Measurements from ENCODE around the gene KCTD8.

KCTD8 gene

DNA sequence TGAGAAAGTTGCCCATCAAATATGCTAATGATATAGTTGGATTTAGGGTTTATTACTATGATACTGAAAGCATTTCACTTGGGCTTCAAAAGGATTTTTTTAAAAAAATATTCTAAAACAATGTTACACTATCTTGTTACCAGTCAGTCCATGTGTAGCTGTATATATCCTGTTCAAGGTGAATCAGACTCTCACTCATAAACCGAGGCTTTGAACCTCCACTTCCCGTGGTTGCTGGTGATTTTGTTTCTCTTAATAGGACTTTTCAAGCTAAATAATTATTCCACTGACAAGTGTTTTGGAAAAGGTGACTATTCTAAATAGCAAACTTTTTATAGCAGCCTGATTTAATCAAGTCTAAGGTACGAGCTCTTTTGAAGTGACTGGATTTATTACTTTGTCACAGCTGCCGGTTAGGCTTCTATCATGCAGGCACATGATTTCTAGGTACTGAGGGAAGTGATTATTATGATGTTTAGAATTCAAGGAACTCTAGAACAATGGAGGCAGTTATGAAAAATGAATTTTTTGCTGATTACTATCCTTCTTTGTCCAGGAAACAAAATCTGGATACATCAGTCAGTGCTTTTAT is 287.7 kb downstream of the KCTD8 start:
- DNase-seq = no peak

DNA sequence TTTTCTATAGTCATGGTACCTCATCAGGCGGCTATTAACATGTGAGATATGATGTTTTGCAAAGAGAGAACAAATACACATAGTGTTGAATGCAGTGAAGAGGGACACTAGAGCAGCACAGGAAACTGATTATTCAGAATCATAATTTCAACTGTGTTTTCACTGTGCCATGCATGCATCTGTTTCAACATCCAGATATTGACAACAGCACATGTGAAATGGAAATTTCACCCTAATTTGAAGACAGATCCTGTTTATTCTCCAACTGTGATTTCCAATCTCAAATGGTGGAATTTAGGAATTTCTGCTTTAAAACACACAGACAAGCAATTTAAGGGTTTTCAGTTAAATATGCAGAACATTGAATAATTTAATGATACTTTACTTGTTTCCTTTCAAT is 288.6 kb downstream of the KCTD8 start:
- DNase-seq = no peak

DNA sequence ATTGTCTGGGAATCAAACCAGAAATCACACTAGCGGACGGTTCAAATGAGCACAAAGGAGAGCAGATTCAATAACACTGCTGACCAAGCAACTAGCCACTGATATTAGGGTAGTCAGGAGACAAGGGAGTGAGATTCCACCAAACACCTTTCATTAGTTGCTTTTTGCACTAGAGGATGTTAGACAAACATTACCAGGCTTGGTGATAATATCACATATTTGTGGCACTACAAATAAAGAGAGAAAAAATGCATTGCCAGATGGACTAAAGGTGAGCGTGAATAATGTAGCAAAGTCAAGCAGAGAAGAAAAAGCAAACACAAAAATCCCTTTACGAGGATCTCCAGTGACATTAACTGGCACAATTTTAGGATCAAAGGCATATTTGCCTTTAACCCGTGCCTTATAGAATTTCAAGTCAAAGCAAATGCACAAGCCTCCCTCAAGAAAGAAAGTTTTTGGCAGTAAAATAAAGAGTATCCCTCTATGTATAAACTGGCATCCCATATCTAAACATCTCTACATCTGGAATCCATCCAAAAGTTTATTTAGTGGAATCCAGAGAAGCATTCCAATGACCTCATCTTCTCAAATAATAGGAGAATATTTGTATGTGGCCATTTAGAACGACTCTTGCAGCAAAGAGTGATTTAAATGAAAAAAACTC is 290.9 kb downstream of the KCTD8 start:
- DNase-seq = no peak

DNA sequence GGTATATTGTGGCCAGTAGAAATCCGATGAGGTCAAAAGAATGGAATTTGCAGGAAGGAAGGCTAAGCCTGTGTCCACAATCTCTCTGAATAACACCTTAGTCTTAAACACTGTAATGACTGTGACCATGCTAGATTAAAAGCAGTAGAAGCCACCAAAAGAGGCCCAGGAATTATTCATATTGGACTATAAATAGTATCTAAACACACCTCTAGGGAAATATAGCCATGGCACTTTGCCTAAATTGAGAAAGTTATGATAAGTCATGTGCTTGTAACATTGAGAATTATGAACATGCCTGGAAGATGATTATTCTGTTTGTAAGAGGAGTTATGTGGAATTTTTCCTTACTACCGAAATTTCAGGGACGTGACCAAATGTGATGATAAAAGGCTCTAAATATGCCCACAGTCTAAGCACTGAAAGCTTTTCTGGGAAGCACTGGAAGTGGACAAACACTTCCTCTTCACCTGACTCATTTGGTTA is 298.5 kb downstream of the KCTD8 start:
- no peak for DNase-seq

DNA sequence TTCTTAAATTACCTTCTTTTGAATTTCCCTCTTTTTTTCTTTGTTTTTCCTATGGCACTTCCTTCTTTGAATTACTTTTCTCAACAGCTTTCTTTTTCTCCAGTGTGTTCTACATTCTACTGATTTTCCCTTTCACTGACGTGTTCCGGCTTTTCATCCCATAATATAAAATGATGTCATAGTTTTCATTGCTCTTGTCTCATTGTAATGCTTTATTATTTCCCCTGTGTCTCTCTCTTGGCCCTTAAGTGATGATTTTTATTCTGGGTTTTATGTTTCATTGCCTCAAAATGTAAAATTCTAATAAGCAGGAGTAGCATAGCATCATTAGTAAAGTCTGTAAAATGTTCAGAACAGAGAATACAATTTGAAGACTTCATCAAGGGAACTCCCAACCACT is 299.3 kb downstream of the KCTD8 start:
- DNase-seq = no peak

DNA sequence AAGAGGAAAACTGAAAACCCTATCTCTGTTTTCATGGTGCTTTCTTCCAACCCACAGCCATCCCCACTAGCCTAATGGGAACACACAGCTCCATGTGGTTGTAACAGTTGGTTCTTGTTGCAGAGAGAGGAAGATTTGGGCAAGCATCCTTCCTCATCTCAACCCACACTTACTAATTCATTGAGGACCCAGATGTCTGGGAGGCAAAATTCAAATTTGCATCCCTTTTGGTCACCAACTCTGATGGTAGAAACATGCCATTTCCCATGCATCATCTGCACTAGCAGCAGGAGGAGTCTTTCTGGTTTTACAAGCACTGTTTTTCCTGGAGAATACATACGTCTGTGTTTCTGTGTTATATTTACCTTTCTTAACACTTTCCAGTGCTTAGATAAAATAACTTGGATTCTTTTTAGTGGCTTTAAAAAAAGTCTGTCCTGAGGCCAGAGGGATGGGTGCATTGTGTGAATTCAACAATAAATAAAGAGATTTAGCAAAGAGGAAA is 301.0 kb downstream of the KCTD8 start:
- DNase-seq = no peak

DNA sequence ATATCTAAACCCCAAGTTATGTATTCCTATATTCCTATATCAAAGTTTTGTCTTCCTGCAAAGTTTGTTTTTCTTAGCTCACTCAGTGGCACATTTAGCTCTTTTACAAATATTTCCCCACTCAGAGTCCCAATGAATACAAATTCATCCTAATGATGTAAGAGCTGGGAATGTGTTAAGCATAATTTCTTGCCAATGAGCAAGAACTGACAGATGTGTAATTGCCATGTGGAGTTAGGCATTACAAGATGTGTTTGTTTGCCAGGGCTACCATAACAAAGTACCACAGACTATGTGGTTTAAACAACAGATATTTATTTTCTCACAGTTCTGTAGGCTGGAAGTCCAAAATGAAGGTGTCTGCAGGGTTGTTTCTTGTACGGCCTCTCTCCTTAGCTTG is 302.1 kb downstream of the KCTD8 start:
- DNase-seq = no peak

DNA sequence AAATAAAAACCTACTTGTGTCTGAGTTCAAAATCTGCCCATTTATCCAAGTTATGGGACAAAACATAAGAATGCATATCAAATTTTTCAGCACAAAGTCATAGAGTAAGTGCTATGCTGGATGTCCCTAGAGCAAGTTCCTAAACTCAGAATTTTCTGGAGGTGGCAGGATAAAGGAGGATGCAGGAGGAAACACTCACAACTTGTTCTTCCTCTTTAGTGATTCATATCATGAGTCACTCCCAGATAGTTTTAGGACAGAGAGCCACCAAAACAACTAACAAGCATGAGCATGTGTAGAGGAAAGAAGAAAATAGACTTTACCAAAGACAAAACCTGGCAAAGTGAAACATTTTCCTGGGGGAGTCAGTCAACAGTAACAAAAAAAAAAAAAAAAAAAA is 302.7 kb downstream of the KCTD8 start:
- no peak for DNase-seq

DNA sequence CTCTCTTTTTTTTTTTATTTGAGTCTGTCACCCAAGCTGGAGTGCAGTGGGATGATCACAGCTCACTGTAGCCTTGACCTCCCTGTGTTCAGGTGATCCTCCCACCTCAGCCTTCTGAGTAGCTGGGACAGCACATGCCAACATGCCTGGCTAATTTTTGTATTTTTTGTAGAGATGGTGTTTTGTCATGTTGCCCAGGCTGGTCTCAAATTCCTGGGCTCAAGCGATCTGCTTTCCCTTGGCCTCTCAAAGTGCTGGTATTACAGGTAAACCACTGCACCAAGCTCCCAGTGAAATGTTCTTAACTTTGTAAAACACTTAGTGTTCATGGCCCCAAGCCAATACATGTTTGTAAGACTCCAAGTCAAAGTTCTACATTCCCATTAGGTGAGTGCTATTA is 316.1 kb downstream of the KCTD8 start:
- no peak for DNase-seq

Measured in suppressor macrophage treated with lipopolysaccharide for 1 hour (primary cell).